ENCODE measurements around the gene ADCY10.

DNA sequence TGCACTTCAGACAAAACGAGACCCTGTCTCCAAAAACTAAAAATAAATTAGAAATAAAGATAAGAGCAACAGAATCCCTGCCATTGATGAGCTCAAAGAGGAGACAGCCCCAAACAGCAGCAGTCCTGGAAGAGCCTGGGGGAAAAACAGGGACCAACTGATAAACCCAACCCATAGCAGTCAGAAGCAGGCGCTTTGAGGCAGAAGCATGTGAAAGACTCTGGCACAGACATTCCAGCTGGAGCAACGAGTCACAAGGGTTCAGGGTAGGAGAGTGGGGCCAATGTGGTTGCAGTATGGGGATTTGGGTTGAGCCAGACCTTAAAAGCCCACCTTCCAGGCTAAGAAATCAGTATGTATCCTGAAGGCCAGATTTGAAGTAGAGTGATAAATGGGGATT, 113.7 kb downstream of the ADCY10 start:
- TF ChIP-seq, protein P1, sequence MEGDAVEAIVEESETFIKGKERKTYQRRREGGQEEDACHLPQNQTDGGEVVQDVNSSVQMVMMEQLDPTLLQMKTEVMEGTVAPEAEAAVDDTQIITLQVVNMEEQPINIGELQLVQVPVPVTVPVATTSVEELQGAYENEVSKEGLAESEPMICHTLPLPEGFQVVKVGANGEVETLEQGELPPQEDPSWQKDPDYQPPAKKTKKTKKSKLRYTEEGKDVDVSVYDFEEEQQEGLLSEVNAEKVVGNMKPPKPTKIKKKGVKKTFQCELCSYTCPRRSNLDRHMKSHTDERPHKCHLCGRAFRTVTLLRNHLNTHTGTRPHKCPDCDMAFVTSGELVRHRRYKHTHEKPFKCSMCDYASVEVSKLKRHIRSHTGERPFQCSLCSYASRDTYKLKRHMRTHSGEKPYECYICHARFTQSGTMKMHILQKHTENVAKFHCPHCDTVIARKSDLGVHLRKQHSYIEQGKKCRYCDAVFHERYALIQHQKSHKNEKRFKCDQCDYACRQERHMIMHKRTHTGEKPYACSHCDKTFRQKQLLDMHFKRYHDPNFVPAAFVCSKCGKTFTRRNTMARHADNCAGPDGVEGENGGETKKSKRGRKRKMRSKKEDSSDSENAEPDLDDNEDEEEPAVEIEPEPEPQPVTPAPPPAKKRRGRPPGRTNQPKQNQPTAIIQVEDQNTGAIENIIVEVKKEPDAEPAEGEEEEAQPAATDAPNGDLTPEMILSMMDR (IDR thresholded peaks at IDR 0.05) = no peak
- TF ChIP-seq POLR2AphosphoS5 (IDR thresholded peaks at IDR 0.05) = no peak
